HG02885 (cell line): ENCODE results near the gene ACAD11.
"Not testable (repeated sequence)": the region's sequence is repeated elsewhere in the genome, so short reads cannot be mapped to it uniquely, and the experiment has no call there.

Source experiments
- ATAC-seq: cut with Tn5 transposase; IDR thresholded peaks from one replicate; pipeline ENCODE4 v1.9.1; 2021; ENCODE audit warnings: mild to moderate bottlenecking; ENCODE audit not compliant: unreplicated experiment, poor library complexity

The ACAD11 gene

GRCh38 chr3:132606620-132607019 is 53.0 kb downstream of the ACAD11 start:
- ATAC-seq = not testable (repeated sequence)

GRCh38 chr3:132606085-132606484 is 53.5 kb downstream of the ACAD11 start:
- no peak for ATAC-seq

GRCh38 chr3:132605374-132605792 is 54.2 kb downstream of the ACAD11 start:
- ATAC-seq = no peak

GRCh38 chr3:132600614-132601013 is 59.0 kb downstream of the ACAD11 start:
- ATAC-seq = not testable (repeated sequence)

- ATAC-seq = no peak
Measured at GRCh38 chr3:132598181-132598580, 61.4 kb downstream of the ACAD11 start.

GRCh38 chr3:132597660-132598059 is 61.9 kb downstream of the ACAD11 start:
- no peak for ATAC-seq

GRCh38 chr3:132596816-132597433 is 62.7 kb downstream of the ACAD11 start, which contains the start of gene ACKR4:
ACKR4 (plus strand) TSS chr3:132597270; CDS start chr3:132600398, 3,128 bp downstream.
- ATAC-seq = no peak

- ATAC-seq = no peak
Measured at GRCh38 chr3:132596326-132596725, 63.3 kb downstream of the ACAD11 start.

GRCh38 chr3:132595014-132595413 is 64.6 kb downstream of the ACAD11 start:
- no peak for ATAC-seq

GRCh38 chr3:132594498-132594897 is 65.1 kb downstream of the ACAD11 start:
- ATAC-seq = no peak

GRCh38 chr3:132593947-132594323 is 65.7 kb downstream of the ACAD11 start:
- no peak for ATAC-seq

GRCh38 chr3:132593241-132593946 is 66.2 kb downstream of the ACAD11 start:
- ATAC-seq = no peak

GRCh38 chr3:132592216-132592615 is 67.4 kb downstream of the ACAD11 start:
- no peak for ATAC-seq

GRCh38 chr3:132587401-132587800 is 72.2 kb downstream of the ACAD11 start:
- no peak for ATAC-seq

- ATAC-seq = no peak
Measured at GRCh38 chr3:132573797-132574211, 85.8 kb downstream of the ACAD11 start.

GRCh38 chr3:132570016-132570415 is 89.6 kb downstream of the ACAD11 start:
- ATAC-seq = no peak

- no peak for ATAC-seq
Measured at GRCh38 chr3:132569580-132569979, 90.0 kb downstream of the ACAD11 start.

GRCh38 chr3:132569153-132569552 is 90.5 kb downstream of the ACAD11 start:
- ATAC-seq = no peak

- ATAC-seq = no peak
Measured at GRCh38 chr3:132568422-132568821, 91.2 kb downstream of the ACAD11 start.

GRCh38 chr3:132564070-132564465 is 95.5 kb downstream of the ACAD11 start:
- no peak for ATAC-seq

- no peak for ATAC-seq
Measured at GRCh38 chr3:132563420-132564069, 96.1 kb downstream of the ACAD11 start.
